Measurements from ENCODE around the gene SKIC3.

Gene SKIC3

DNA sequence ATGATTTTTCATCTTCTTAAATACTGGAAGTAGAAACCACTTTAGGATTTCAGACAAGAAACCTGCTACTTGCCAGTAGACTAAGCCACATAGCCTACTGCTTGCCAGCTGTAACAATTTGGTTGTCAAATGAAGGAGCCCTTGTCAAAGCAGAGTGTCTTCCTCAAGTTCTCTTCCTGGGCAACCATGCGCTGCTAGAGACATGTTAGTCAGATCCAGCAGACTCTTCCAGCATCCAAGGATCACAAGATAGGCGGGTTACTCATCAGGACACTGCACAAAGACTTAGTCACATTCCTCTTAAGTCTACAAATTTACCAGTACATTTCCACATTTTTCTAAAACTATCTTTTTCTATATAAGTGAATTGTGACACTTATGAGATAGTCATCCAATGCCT is 24.4 kb downstream of the SKIC3 start:
- no peak for DNase-seq

DNA sequence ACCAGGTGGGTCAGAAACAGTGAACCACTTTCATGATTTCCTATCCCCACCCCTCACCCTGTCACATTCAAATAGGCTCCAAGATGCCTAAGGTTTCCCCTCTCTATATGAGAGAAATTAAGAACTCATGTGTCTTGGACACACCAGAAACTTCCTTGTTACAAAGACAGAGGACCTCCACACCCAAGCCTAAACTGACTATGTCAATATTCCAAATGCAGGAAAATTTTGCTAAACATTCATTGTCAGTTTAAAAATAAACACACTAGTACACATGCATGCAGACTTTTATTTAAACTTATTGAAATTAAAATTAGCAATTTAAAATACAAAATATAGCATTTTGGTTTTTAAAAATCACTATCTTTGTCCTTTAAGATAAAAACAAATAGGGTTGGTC is 26.2 kb downstream of the SKIC3 start:
- no peak for DNase-seq

DNA sequence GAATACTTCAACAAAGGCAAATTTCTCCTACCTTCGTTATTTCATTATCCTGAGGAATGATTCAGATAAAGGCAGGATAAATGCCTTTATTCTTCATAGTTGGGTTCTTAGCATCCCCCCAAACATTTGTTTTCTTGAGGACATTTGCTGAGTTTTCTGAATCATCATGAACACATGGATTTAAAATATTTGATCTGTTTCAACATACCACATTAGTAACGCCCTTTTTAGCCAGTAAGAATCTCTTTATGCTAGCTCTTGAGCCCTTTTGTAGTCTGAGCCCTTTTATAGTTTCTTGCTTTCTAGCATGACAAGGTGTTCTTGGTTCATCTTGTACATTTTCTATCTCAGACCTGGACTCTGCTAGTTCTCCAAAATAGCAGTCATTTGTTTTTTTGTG is 27.9 kb downstream of the SKIC3 start:
- DNase-seq = no peak

DNA sequence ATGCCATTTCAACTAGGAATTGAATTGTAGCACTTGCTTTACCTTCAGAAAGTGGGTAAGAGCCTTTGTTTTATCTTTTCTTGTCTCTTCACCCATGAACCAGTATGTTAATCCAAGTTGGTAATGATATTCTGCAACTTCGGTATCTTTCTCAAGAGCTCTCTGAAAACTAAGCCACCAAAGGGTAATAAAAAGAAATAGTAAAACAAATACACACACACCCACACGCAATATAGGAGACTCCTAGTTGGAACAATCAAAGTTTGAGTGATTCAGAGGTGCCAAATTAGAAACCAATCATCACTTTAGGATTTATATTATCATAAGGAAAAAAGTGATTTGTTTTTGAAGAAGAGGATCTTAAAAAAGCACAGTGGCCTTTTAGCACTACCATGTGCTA is 30.4 kb downstream of the SKIC3 start:
- no peak for DNase-seq

DNA sequence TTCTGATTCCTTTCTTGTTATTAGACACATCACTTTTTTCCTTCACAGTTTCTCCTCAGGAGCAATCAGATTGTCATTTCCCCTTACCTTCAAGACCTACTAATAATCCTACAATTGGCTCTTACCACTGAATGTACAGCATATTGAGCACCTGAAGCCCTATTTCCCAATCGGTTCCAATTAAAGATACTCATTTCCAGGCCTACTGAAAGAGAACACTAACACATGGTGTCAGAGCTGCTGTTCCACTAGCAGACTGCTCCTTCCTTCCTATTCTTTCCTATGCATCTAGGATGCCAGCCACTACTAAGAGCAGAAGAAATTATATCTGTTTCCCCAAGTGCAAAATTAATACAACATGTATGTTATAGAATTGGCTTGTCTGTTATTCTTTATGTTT is 34.6 kb downstream of the SKIC3 start:
- no peak for DNase-seq

GRCh38 chr5:95519681-95520080 is 35.1 kb downstream of the SKIC3 start:
- no peak for DNase-seq

DNA sequence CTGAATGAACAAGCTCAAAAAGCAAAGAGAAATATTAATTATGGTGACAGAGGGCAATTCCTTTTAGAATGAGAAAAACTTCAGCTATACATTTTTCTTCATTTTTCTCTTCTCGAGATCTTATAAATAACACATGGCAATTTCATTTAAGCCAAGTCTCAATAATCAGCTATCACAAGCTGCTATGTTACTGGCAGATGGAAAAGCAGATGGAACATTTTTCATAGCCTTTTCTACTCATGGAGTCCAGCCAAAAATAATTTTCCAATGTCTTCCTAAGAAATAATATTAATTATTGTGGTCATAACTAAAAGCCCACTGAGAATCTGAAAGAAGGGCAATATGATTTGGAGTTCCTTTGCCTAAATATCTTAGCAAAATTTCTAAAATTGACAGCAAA is 35.6 kb downstream of the SKIC3 start:
- no peak for DNase-seq

- DNase-seq = no peak
These were observed 36.4 kb downstream of the SKIC3 start for GRCh38 chr5:95518417-95518816.

DNA sequence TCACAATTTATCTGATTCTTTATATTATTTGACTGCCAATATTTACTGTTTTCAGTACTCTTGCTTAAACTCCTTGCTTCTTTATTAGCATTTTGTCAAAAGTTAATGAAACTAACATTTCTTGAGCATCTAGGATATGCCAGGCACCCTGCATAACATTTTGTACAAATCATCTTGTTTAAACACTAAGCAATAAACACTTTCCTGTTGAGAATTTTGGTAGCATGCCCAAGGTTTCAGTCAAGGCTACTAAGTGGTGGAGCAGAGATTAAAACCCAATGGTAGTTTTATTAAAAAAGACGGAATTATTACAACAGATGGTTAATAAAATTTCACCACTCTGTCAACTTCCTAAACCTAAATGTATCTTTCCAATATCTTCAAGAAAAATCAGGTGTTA is 43.2 kb downstream of the SKIC3 start:
- no peak for DNase-seq

DNA sequence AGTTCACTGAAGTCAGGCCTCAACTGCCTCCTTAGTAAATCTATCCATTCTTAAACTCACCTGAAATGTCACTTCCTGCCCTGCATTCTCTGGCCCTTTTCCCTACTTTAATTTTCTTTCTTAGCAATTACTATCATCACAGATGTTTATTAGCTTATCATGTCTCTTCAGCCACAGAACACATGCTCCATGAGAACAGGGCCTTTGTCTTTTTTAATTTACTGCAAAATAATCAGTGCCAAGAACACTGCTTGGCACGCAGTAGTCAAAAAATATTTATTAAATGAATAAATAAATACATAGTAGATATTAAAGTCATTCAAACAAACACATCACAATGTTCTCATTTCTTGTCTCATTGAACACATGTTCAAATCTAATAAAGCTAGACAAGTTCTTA is 46.2 kb downstream of the SKIC3 start:
- no peak for DNase-seq
